WI38 (cell line): ENCODE data around the gene MDH2.
"Not testable (repeated sequence)": the region's sequence is repeated elsewhere in the genome, so short reads cannot be mapped to it uniquely, and the experiment has no call there.

Source experiments
- H3K4me3 ChIP-seq: 2 replicates; pipeline ENCODE4 v1.5.1; 2011; ENCODE audit warnings: low read depth, mild to moderate bottlenecking, control low read depth, low read length
- CTCF ChIP-seq: IDR thresholded peaks from 2 replicates; pipeline ENCODE4 v1.5.1; 2012; ENCODE audit warnings: low read depth, mild to moderate bottlenecking, control low read depth, low read length

MDH2 gene

GRCh38 chr7:76091506-76091905 lies 43.6 kb downstream of the MDH2 start:
- no peak for TF ChIP-seq CTCF
- H3K4me3 ChIP-seq: no peak overlapping the region

DNA sequence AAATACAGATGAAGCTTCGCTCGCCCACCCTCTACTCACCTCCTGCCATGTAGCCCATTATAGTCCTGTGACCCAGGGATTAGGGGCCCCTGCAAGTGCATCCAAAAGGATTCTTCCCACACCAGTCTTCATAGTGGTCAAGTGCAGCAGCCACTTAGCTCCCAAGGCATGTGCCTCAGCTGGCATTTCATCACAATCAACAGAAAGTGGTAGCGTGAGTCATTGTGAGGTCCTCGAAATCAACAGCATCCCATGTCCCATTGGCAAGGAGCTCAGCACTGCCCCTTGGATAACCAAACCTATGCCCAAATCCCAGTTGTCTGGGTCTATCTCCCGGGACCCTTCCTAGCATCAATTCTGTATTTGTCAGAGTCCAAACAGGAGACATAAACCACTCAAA lies 45.6 kb downstream of the MDH2 start:
- H3K4me3 ChIP-seq: not testable (repeated sequence)

DNA sequence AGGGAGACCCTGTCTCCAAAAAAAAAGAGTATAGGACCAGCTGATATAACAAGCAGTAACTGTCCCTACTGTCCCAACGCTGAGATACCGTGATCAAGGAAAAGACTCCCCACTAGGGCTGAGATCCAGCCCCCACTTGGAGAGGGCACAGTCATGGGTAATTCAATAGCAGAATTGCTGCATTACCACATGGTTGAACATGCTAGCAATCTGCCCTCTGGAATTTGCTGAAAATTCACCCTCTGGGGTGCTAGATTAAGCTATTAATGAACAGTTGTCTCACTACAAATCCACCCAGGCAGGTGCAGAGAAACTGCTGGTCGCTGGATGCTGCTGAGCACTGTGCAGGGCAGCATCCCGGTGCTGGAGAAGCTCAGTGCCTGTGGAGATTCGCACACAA lies 46.4 kb downstream of the MDH2 start:
- H3K4me3 ChIP-seq: not testable (repeated sequence)

DNA sequence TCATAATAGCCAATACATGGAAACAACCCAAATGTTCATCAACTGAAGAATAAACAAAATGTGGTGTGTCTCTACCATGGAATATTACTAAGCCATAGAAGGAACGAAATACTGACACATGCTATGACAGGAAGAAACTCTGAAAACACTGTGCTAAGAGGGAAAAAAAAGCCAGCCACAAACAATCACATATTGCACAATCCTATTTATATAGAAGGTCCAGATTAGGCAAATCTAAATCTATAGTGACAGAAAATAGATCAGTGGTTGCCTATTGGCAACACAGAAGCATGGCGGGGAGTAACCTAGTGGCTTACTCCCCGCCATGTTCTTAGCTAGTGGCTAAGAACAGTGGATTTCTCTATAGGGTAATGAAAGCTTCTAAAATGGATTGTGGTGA lies 48.0 kb downstream of the MDH2 start:
- no peak for TF ChIP-seq CTCF
- no peak overlapping the region for H3K4me3 ChIP-seq

DNA sequence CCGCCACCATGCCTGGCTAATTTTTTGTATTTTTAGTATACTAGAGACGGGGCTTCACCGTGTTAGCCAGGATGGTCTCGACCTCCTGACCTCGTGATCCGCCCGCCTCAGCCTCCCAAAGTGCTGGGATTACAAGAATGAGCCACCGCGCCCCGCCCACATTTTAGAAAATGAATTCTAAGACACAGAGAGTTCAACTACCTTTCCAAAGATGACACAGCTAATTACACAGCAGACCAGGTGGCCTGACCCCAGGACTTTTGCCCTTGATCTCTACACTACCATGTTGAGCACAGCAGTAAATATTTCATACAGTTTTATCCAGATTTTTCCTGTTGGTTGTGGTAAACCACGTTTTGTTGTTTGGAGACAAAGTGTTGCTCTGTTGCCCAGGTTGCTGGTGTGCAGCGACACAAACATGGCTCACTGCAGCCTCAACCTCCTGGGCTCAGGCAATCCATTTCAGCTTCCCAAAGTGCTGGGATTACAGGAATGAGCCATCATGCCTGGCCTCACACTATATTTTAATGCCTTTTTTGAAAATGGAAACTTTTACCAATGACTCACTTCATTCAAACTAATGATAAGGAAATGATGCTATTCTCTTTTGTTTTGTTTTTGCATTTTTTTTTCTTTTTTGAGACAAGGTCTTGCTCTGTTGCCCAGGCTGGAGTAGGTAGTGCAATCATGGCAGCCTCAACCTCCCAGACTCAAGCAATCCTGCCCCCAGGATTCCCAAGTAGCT lies 54.0 kb downstream of the MDH2 start:
- not testable (repeated sequence) for H3K4me3 ChIP-seq

GRCh38 chr7:76103788-76104187 lies 55.9 kb downstream of the MDH2 start:
- not testable (repeated sequence) for H3K4me3 ChIP-seq

DNA sequence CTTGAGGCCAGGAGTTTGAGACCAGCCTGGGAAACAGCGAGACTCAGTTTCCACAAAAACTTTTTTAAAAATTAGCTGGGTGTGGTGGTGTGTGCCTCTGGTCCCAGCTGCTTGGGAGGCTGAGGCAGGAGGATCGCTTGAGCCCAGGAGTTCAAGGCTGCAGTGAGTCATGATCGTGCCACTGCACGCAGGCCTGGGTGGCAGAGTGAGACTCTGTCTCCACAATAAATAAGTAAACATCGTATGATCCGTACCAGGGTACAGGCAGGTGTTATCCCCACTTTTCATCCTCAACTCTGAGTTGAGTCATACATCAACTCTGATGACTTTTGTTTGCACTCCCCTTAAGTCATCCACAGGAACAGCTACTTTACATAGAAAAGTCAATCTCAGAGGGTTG lies 58.2 kb downstream of the MDH2 start:
- H3K4me3 ChIP-seq: not testable (repeated sequence)

DNA sequence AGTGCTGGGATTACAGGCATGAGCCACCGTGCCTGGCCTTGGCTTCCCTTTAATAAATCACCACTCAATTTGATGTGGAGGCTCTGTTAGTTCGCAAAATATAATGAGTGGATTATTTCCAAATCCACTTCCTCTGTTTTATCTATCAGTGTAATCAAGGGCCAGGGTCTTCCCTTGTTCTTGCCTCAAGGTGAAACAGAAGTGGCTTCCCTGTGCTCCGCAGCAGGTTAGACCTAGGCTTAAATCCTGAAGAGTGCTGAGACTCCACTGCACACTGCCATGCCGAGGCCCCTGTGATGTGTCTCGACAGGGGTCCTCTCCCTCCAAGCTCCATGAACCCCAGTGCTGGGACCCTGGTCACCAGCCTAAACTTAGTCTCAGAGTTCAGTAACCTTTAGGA lies 59.0 kb downstream of the MDH2 start:
- TF ChIP-seq CTCF: no peak
- H3K4me3 ChIP-seq: no peak overlapping the region

DNA sequence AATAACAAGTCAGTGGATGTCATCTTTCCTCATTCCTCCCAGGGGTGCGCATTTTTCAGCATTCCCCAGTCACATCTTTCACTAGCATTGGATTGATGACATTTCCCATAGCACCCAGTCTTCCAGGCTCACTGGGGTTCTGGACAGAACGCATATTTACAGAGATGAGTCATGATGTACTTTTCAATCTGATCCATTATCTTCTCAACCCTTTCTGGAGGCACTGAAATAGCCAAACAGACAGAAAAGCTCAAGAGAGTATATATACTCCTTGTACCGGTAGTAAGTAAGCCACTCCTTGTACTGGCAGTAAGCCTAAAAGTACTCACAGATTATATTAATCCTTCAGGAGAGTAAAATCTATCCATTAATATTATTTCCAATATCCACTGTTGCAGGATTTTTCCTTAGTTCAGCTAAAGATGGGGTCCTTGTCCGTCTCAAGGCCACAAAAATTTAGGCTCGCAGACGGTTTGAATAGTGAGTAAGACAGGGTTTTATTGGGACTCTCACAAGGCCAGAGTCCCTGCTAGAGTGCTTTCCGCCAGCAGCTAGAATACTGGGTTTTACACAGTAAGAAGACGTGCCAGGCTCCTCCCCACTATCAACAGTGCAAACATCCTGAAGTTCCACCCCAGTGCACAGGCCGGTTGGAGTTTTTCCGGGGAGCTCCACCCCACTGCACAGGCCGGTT lies 60.8 kb downstream of the MDH2 start:
- H3K4me3 ChIP-seq: no peak overlapping the region
- no peak for TF ChIP-seq CTCF

DNA sequence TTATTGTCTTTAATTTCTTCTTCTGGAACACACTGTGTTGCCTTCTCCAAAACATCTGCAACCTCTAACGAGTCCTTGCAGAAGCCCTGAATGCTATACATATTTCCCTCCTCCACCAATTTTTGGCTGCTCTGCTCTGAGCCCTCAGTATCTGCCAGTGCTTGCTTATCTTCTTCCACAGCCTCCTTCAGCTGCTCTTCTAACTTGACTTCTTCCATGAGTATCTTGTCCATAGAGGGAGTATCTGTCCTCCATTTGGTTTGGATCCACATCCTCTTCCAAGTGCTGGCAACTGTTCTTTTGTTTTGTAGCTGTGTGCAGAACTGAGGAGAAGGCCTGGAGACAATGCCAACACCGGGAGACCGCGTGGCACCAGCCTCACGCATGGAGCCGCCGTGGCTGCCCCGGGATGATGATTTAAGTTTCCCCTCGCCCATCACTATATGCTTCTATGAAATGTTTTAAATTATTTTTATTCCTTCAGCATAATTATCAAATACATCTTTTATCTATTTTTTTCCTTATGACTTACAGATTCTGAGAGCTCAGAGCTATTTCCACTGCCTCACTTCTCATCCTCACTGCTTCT lies 65.2 kb downstream of the MDH2 start:
- not testable (repeated sequence) for H3K4me3 ChIP-seq

DNA sequence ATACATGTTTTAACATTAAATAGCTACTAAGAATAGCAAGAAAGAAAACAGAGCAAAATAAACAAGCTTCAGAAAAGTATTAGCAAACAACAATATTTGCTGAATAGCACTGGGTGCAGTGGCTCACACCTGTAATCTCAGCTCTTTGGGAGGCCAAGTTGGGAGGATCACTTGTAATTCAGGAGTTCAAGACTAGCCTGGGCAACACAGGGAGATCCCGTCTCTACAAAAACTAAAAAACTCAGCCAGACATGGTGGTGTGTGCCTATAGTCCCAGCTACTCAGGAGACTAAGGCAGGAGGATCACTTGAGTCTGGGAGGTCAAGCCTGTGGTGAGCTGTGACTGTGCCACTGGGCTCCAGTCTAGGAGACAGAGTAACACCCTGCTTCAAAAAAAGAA lies 66.8 kb downstream of the MDH2 start:
- H3K4me3 ChIP-seq: not testable (repeated sequence)
